Erythroblast (primary cell): ENCODE measurements around the gene TMX1.

ENCODE experiments used
- GATA1 ChIP-seq: IDR thresholded peaks from 2 replicates; pipeline ENCODE4 v1.6.1; 2011; ENCODE audit warnings: low read depth, mild to moderate bottlenecking, control low read depth, low read length, moderate library complexity
- POLR2A ChIP-seq: IDR thresholded peaks from 2 replicates; pipeline ENCODE4 v1.6.1; 2011; ENCODE audit warnings: mild to moderate bottlenecking, low read length

GRCh38 chr14:51293912-51294389 lies 53.9 kb downstream of the TMX1 start:
- TF ChIP-seq POLR2A (no peak), GATA1 (no peak)
